HG03066 (cell line): ENCODE results near the gene GPX4.
"Not testable (repeated sequence)": the region's sequence is repeated elsewhere in the genome, so short reads cannot be mapped to it uniquely, and the experiment has no call there.

ENCODE experiments used
- ATAC-seq: cut with Tn5 transposase; IDR thresholded peaks from one replicate; pipeline ENCODE4 v1.9.1; 2021; ENCODE audit warnings: low read depth; ENCODE audit not compliant: unreplicated experiment

GPX4 gene

GRCh38 chr19:1129084-1129483 is 25.3 kb downstream of the GPX4 start:
- ATAC-seq = not testable (repeated sequence)

- no peak for ATAC-seq
Observed at GRCh38 chr19:1129535-1129934, 25.7 kb downstream of the GPX4 start.

- ATAC-seq = peak; percentile 12
Observed at GRCh38 chr19:1130771-1131717, 27.2 kb downstream of the GPX4 start.

- ATAC-seq = peak; percentile 57
Observed at GRCh38 chr19:1131718-1132551, 28.1 kb downstream of the GPX4 start.

GRCh38 chr19:1132552-1133383 is 29.0 kb downstream of the GPX4 start:
- ATAC-seq = peak; percentile 9

GRCh38 chr19:1133471-1133929 is 29.7 kb downstream of the GPX4 start:
- ATAC-seq = no peak

GRCh38 chr19:1134431-1134830 is 30.6 kb downstream of the GPX4 start:
- no peak for ATAC-seq

GRCh38 chr19:1135454-1135853 is 31.7 kb downstream of the GPX4 start:
- ATAC-seq = no peak

GRCh38 chr19:1136201-1136600 is 32.4 kb downstream of the GPX4 start:
- no peak for ATAC-seq

GRCh38 chr19:1136621-1137317 is 33.0 kb downstream of the GPX4 start:
- no peak for ATAC-seq

GRCh38 chr19:1138121-1138520 is 34.3 kb downstream of the GPX4 start:
- ATAC-seq = no peak

GRCh38 chr19:1139126-1139525 is 35.3 kb downstream of the GPX4 start:
- ATAC-seq = no peak

GRCh38 chr19:1140272-1141027 is 36.7 kb downstream of the GPX4 start:
- ATAC-seq = no peak

GRCh38 chr19:1141944-1142343 is 38.1 kb downstream of the GPX4 start:
- no peak for ATAC-seq

- ATAC-seq = no peak
Observed at GRCh38 chr19:1143828-1144399, 40.1 kb downstream of the GPX4 start.

- no peak for ATAC-seq
Observed at GRCh38 chr19:1144741-1145140, 40.9 kb downstream of the GPX4 start.

- ATAC-seq = no peak
Observed at GRCh38 chr19:1145635-1146411, 42.0 kb downstream of the GPX4 start.

GRCh38 chr19:1146412-1146699 is 42.6 kb downstream of the GPX4 start:
- ATAC-seq = no peak
